ENCODE data around the gene PHF2.

- TF ChIP-seq, protein P1, sequence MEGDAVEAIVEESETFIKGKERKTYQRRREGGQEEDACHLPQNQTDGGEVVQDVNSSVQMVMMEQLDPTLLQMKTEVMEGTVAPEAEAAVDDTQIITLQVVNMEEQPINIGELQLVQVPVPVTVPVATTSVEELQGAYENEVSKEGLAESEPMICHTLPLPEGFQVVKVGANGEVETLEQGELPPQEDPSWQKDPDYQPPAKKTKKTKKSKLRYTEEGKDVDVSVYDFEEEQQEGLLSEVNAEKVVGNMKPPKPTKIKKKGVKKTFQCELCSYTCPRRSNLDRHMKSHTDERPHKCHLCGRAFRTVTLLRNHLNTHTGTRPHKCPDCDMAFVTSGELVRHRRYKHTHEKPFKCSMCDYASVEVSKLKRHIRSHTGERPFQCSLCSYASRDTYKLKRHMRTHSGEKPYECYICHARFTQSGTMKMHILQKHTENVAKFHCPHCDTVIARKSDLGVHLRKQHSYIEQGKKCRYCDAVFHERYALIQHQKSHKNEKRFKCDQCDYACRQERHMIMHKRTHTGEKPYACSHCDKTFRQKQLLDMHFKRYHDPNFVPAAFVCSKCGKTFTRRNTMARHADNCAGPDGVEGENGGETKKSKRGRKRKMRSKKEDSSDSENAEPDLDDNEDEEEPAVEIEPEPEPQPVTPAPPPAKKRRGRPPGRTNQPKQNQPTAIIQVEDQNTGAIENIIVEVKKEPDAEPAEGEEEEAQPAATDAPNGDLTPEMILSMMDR (IDR thresholded peaks at IDR 0.05; ENCODE audit: low read depth, low read length), result no peak
- no peak for TF ChIP-seq EZH2phosphoT487 (IDR thresholded peaks at IDR 0.05; ENCODE audit: low read depth)
Measured at GRCh38 chr9:93656426-93657239, 80.2 kb downstream of the PHF2 start.

All from OCI-LY3 (cell line).